NOMO-1 (cell line): ENCODE measurements around the gene ADGRV1.

Source experiments
- DNase-seq, 2 experiments: peaks; one replicate each; lab custom pipeline; 2025; ENCODE audit not compliant: unreplicated experiment in 2 of 2; lab: John Stamatoyannopoulos, UW

Gene ADGRV1

GRCh38 chr5:91144491-91145332, 586.1 kb downstream of the ADGRV1 start:
- DNase-seq, result no peak

GRCh38 chr5:91145333-91145620, 586.7 kb downstream of the ADGRV1 start:
- peak in 1 of 2 experiments; percentile 60 for DNase-seq

- peak; percentile 43 to 57 for DNase-seq
Observed at GRCh38 chr5:91146230-91146629, 587.6 kb downstream of the ADGRV1 start.

- DNase-seq, result peak in 1 of 2 experiments; percentile 5
Observed at GRCh38 chr5:91146905-91147600, 588.5 kb downstream of the ADGRV1 start.

GRCh38 chr5:91150234-91150633, 591.6 kb downstream of the ADGRV1 start:
- DNase-seq, result no peak

GRCh38 chr5:91150636-91151035, 592.0 kb downstream of the ADGRV1 start:
- DNase-seq, result no peak

GRCh38 chr5:91151947-91152346, 593.4 kb downstream of the ADGRV1 start:
- DNase-seq, result no peak

GRCh38 chr5:91154338-91154737, 595.7 kb downstream of the ADGRV1 start:
- no peak for DNase-seq

GRCh38 chr5:91155274-91155673, 596.7 kb downstream of the ADGRV1 start:
- DNase-seq, result no peak

- DNase-seq, result peak in 1 of 2 experiments; percentile 43
Observed at GRCh38 chr5:91156242-91156641, 597.6 kb downstream of the ADGRV1 start.

GRCh38 chr5:91158011-91158410, 599.4 kb downstream of the ADGRV1 start:
- DNase-seq, result no peak

GRCh38 chr5:91159647-91160046, 601.0 kb downstream of the ADGRV1 start:
- no peak for DNase-seq

GRCh38 chr5:91160714-91161285, 602.2 kb downstream of the ADGRV1 start:
- DNase-seq, result no peak

- DNase-seq, result peak; percentile 92 to 97
Observed at GRCh38 chr5:91162534-91163381, 604.2 kb downstream of the ADGRV1 start.

GRCh38 chr5:91164424-91164823, 605.8 kb downstream of the ADGRV1 start:
- DNase-seq, result no peak

- DNase-seq, result no peak
Observed at GRCh38 chr5:91166059-91166807, 607.6 kb downstream of the ADGRV1 start.

GRCh38 chr5:91168859-91169258, 610.3 kb downstream of the ADGRV1 start:
- DNase-seq, result no peak

- peak in 1 of 2 experiments; percentile 73 for DNase-seq
Observed at GRCh38 chr5:91170266-91170665, 611.7 kb downstream of the ADGRV1 start.

- peak in 1 of 2 experiments; percentile 24 for DNase-seq
Observed at GRCh38 chr5:91171322-91171721, 612.7 kb downstream of the ADGRV1 start.

GRCh38 chr5:91174396-91174795, 615.8 kb downstream of the ADGRV1 start:
- no peak for DNase-seq
